Liver (tissue), 9 donors: ENCODE measurements around the gene OR1L6. TPM values are rescaled to one million over a fixed set of nuclear protein-coding genes. Genes with fewer than 3 reads are reported as not detected.
A peak's percentile ranks its signal among the peaks of the same experiment; 100 is the strongest.

ENCODE experiments used
- DNase-seq: peaks from one replicate; pipeline ENCODE4 v3.0.0-alpha.2; 2017; ENCODE audit warnings: low spot score
- H3K27ac ChIP-seq, 2 donors: one replicate each; pipeline ENCODE4 v1.7.0; 2013; ENCODE audit warnings: inconsistent platforms in 2 of 2, low read length in 2 of 2, control low read depth in 1 of 2, low read depth in 1 of 2, mild to moderate bottlenecking in 1 of 2
- H3K27me3 ChIP-seq, 4 donors: one replicate each; pipeline versions ENCODE4 v1.6.1 to v1.7.0; 2013; ENCODE audit warnings: low read length in 3 of 4, inconsistent platforms in 1 of 4, mild to moderate bottlenecking in 1 of 4, moderate library complexity in 1 of 4; ENCODE audit not compliant: control insufficient read depth in 4 of 4, insufficient read depth in 4 of 4
- H3K36me3 ChIP-seq, 4 donors: one replicate each; pipeline versions ENCODE4 v1.6.1 to v1.7.0; 2013; ENCODE audit warnings: low read length in 3 of 4, mild to moderate bottlenecking in 3 of 4, low read depth in 1 of 4, moderate library complexity in 1 of 4; ENCODE audit not compliant: control insufficient read depth in 4 of 4, insufficient read depth in 3 of 4
- H3K4me1 ChIP-seq, 4 donors: one replicate each; pipeline versions ENCODE4 v1.6.1 to v1.7.0; 2013; ENCODE audit warnings: low read length in 3 of 4, mild to moderate bottlenecking in 3 of 4, moderate library complexity in 1 of 4; ENCODE audit not compliant: control insufficient read depth in 4 of 4, insufficient read depth in 4 of 4
- H3K4me3 ChIP-seq, 3 donors: one replicate each; pipeline versions ENCODE4 v1.6.1 to v1.7.0; 2013; ENCODE audit warnings: low read length in 3 of 3, control low read depth in 1 of 3, low read depth in 1 of 3, mild to moderate bottlenecking in 1 of 3
- H3K9ac ChIP-seq, 2 donors: one replicate each; pipeline ENCODE4 v1.7.0; 2013; ENCODE audit warnings: low read length in 2 of 2, mild to moderate bottlenecking in 2 of 2, moderate library complexity in 2 of 2, control low read depth in 1 of 2, low read depth in 1 of 2
- H3K9me3 ChIP-seq, 4 donors: one replicate each; pipeline versions ENCODE4 v1.6.1 to v1.7.0; 2013; ENCODE audit warnings: low read length in 3 of 4; ENCODE audit not compliant: control insufficient read depth in 4 of 4
- EGR1 ChIP-seq, 2 donors: IDR thresholded peaks; 2 replicates each; pipeline ENCODE4 v1.6.1; 2016 to 2018; ENCODE audit warnings: antibody characterized with exemption in 2 of 2, low read depth in 2 of 2
- FOXA1 ChIP-seq: IDR thresholded peaks from 2 replicates; pipeline ENCODE4 v1.6.1; 2016; ENCODE audit warnings: antibody characterized with exemption
- FOXA2 ChIP-seq: IDR thresholded peaks from 2 replicates; pipeline ENCODE4 v1.6.1; 2016; ENCODE audit warnings: antibody characterized with exemption
- GABPA ChIP-seq, 2 donors: IDR thresholded peaks in 1 of 2; conservative IDR thresholded peaks in 1 of 2; 2 replicates each; pipeline ENCODE4 v1.6.1; 2016; ENCODE audit warnings: antibody characterized with exemption in 2 of 2, mild to moderate bottlenecking in 1 of 2, moderate library complexity in 1 of 2
- HNF4A ChIP-seq, 2 donors: conservative IDR thresholded peaks; 2 replicates each; pipeline ENCODE4 v1.6.1; 2016; ENCODE audit warnings: antibody characterized with exemption in 2 of 2, mild to moderate bottlenecking in 2 of 2
- HNF4G ChIP-seq: IDR thresholded peaks from 2 replicates; pipeline ENCODE4 v1.6.1; 2016; ENCODE audit warnings: antibody characterized with exemption
- JUND ChIP-seq, 2 donors: IDR thresholded peaks; 2 replicates each; pipeline ENCODE4 v1.6.1; 2016; ENCODE audit warnings: antibody characterized with exemption in 2 of 2
- NR2F2 ChIP-seq: IDR thresholded peaks from 2 replicates; pipeline ENCODE4 v1.6.1; 2016; ENCODE audit warnings: antibody characterized with exemption
- RAD21 ChIP-seq, 2 donors: IDR thresholded peaks; 2 replicates each; pipeline ENCODE4 v1.6.1; 2016; ENCODE audit warnings: antibody characterized with exemption in 2 of 2, mild to moderate bottlenecking in 2 of 2
- RXRA ChIP-seq, 2 donors: IDR thresholded peaks; 2 replicates each; pipeline ENCODE4 v1.6.1; 2017 to 2018; ENCODE audit warnings: antibody characterized with exemption in 2 of 2, mild to moderate bottlenecking in 1 of 2
- SP1 ChIP-seq: IDR thresholded peaks from 2 replicates; pipeline ENCODE4 v1.6.1; 2018; ENCODE audit warnings: antibody characterized with exemption, mild to moderate bottlenecking
- TAF1 ChIP-seq: conservative IDR thresholded peaks from 2 replicates; pipeline ENCODE4 v1.6.1; 2016; ENCODE audit warnings: antibody characterized with exemption, mild to moderate bottlenecking
- YY1 ChIP-seq: IDR thresholded peaks from 2 replicates; pipeline ENCODE4 v1.6.1; 2016; ENCODE audit warnings: antibody characterized with exemption, mild to moderate bottlenecking
- WGBS: extraction: QIAGEN DNeasy Blood & Tissue Kit; methylation state at CpG from one replicate; pipeline ENCODE4 v1.1.7; 2013; 5-methylcytosine and 5-hydroxymethylcytosine counted together
- polyA plus RNA-seq, 2 donors: library from polyadenylated mRNA; stranded (reverse) in 1 of 2; unstranded in 1 of 2; fragments of 200-250 nt in 1 of 2; fragments of >200 nt in 1 of 2; fragmentation: Nextera tagmentation in 1 of 2; extraction: Ambion mirVana in 1 of 2; gene quantifications; one replicate each; pipeline versions ENCODE4 v1.2.1 to v1.2.3, GENCODE V29; 2013 to 2015
- total RNA-seq, 2 donors: library from RNA; depleted of rRNA; stranded (reverse); fragments of >200 nt; gene quantifications; one replicate each; pipeline ENCODE4 v1.2.3, GENCODE V29; 2014
- TF ChIP-seq, protein P1 (sequence below): IDR thresholded peaks from 2 replicates; pipeline ENCODE4 v1.6.1; 2016; ENCODE audit warnings: antibody characterized with exemption
- TF ChIP-seq, protein P2 (sequence below): IDR thresholded peaks from 2 replicates; pipeline ENCODE4 v1.6.1; 2016; ENCODE audit warnings: antibody characterized with exemption
- TF ChIP-seq, protein P3 (sequence below): fragments of 150-350 bp; IDR thresholded peaks from 2 replicates; pipeline ENCODE4 v1.5.1; 2017; ENCODE audit warnings: improper control_type of control experiment, low read depth, low read length; ENCODE audit not compliant: missing input control
- TF ChIP-seq, protein P4 (sequence below): IDR thresholded peaks from 2 replicates; pipeline ENCODE4 v1.6.1; 2016; ENCODE audit warnings: antibody characterized with exemption, mild to moderate bottlenecking
- donor health status: healthy.
- donor health status: healthy.
- donor health status: healthy.
- donor health status: healthy.
- donor health status: healthy.

The OR1L6 gene
- total and polyA plus RNA-seq, 4 donors: not detected

- 77% methylated on average over 1 of the region's 1 CpG for WGBS
- Histone ChIP-seq H3K27me3 (no peaks in the 10 kb centered on the region), H3K4me1 (no peaks in the 10 kb centered on the region), H3K27ac (no peak within 1 kb of the TSS), H3K9ac (no peak within 1 kb of the TSS), H3K4me3 (peak within 1 kb of the TSS in 1 of 3 donors; percentile 14), H3K36me3 (no peaks in the 10 kb centered on the region), H3K9me3 (peaks cover 22 to 70% (median 35%) of the 10 kb centered on the region in 4 donors)
- TF ChIP-seq NR2F2: no peak
- no peak for TF ChIP-seq JUND (IDR thresholded peaks at IDR 0.05)
- TF ChIP-seq, protein P1, sequence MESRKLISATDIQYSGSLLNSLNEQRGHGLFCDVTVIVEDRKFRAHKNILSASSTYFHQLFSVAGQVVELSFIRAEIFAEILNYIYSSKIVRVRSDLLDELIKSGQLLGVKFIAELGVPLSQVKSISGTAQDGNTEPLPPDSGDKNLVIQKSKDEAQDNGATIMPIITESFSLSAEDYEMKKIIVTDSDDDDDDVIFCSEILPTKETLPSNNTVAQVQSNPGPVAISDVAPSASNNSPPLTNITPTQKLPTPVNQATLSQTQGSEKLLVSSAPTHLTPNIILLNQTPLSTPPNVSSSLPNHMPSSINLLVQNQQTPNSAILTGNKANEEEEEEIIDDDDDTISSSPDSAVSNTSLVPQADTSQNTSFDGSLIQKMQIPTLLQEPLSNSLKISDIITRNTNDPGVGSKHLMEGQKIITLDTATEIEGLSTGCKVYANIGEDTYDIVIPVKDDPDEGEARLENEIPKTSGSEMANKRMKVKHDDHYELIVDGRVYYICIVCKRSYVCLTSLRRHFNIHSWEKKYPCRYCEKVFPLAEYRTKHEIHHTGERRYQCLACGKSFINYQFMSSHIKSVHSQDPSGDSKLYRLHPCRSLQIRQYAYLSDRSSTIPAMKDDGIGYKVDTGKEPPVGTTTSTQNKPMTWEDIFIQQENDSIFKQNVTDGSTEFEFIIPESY: no peak
- TF ChIP-seq, protein P2, sequence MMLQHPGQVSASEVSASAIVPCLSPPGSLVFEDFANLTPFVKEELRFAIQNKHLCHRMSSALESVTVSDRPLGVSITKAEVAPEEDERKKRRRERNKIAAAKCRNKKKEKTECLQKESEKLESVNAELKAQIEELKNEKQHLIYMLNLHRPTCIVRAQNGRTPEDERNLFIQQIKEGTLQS: no peak
- no peak for TF ChIP-seq RAD21 (IDR thresholded peaks at IDR 0.05)
- TF ChIP-seq, protein P3, sequence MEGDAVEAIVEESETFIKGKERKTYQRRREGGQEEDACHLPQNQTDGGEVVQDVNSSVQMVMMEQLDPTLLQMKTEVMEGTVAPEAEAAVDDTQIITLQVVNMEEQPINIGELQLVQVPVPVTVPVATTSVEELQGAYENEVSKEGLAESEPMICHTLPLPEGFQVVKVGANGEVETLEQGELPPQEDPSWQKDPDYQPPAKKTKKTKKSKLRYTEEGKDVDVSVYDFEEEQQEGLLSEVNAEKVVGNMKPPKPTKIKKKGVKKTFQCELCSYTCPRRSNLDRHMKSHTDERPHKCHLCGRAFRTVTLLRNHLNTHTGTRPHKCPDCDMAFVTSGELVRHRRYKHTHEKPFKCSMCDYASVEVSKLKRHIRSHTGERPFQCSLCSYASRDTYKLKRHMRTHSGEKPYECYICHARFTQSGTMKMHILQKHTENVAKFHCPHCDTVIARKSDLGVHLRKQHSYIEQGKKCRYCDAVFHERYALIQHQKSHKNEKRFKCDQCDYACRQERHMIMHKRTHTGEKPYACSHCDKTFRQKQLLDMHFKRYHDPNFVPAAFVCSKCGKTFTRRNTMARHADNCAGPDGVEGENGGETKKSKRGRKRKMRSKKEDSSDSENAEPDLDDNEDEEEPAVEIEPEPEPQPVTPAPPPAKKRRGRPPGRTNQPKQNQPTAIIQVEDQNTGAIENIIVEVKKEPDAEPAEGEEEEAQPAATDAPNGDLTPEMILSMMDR: no peak
- TF ChIP-seq TAF1: no peak
- TF ChIP-seq GABPA (IDR thresholded peaks at IDR 0.05 in 1 of 2, conservative IDR thresholded peaks at IDR 0.05 in 1 of 2): no peak
- TF ChIP-seq SP1: no peak
- TF ChIP-seq FOXA2: no peak
- no peak for TF ChIP-seq EGR1 (IDR thresholded peaks at IDR 0.05; ENCODE audit: low read depth in 2 of 2)
- TF ChIP-seq, protein P4, sequence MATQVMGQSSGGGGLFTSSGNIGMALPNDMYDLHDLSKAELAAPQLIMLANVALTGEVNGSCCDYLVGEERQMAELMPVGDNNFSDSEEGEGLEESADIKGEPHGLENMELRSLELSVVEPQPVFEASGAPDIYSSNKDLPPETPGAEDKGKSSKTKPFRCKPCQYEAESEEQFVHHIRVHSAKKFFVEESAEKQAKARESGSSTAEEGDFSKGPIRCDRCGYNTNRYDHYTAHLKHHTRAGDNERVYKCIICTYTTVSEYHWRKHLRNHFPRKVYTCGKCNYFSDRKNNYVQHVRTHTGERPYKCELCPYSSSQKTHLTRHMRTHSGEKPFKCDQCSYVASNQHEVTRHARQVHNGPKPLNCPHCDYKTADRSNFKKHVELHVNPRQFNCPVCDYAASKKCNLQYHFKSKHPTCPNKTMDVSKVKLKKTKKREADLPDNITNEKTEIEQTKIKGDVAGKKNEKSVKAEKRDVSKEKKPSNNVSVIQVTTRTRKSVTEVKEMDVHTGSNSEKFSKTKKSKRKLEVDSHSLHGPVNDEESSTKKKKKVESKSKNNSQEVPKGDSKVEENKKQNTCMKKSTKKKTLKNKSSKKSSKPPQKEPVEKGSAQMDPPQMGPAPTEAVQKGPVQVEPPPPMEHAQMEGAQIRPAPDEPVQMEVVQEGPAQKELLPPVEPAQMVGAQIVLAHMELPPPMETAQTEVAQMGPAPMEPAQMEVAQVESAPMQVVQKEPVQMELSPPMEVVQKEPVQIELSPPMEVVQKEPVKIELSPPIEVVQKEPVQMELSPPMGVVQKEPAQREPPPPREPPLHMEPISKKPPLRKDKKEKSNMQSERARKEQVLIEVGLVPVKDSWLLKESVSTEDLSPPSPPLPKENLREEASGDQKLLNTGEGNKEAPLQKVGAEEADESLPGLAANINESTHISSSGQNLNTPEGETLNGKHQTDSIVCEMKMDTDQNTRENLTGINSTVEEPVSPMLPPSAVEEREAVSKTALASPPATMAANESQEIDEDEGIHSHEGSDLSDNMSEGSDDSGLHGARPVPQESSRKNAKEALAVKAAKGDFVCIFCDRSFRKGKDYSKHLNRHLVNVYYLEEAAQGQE: no peak
- no peak for TF ChIP-seq FOXA1
- no peak for TF ChIP-seq YY1
- no peak for TF ChIP-seq HNF4A (conservative IDR thresholded peaks at IDR 0.05)
- no peak for DNase-seq
Measured at GRCh38 chr9:122723690-122724089, 18.4 kb upstream of the OR1L6 start, which contains the start of gene OR1L4. OR1L4 (plus strand) TSS chr9:122723990; CDS start chr9:122723990, 0 bp downstream.

GRCh38 chr9:122754825-122755224, 12.7 kb downstream of the OR1L6 start:
- peaks cover 0 to 13% (median 2%) of the 10 kb centered on the region in 4 donors for H3K9me3 ChIP-seq
- no peak overlapping the region for H3K4me3 ChIP-seq
- 42% methylated on average over 2 of the region's 2 CpGs for WGBS
- no peak overlapping the region for H3K9ac ChIP-seq
- H3K36me3 ChIP-seq: no peaks in the 10 kb centered on the region
- H3K27ac ChIP-seq: no peak overlapping the region
- H3K27me3 ChIP-seq: no peaks in the 10 kb centered on the region
- DNase-seq: no peak
- TF ChIP-seq HNF4G (no peak), FOXA1 (no peak), TAF1 (no peak), HNF4A (conservative IDR thresholded peaks at IDR 0.05) (no peak), YY1 (no peak), SP1 (no peak), FOXA2 (no peak), RXRA (IDR thresholded peaks at IDR 0.05) (no peak)
- TF ChIP-seq, protein P4: no peak
- no peaks in the 10 kb centered on the region for H3K4me1 ChIP-seq
